NCI-H82 treated with DMSO at 0.1 percent for 48 hours (cell line): Measurements from ENCODE around the gene RAB8A.
"Not testable (repeated sequence)": the region's sequence is repeated elsewhere in the genome, so short reads cannot be mapped to it uniquely, and the experiment has no call there.

ENCODE experiments used
- DNase-seq: peaks from one replicate; lab custom pipeline; 2025; ENCODE audit not compliant: unreplicated experiment; lab: John Stamatoyannopoulos, UW

RAB8A gene

GRCh38 chr19:16167055-16167454 is 55.4 kb downstream of the RAB8A start:
- DNase-seq: no peak

DNA sequence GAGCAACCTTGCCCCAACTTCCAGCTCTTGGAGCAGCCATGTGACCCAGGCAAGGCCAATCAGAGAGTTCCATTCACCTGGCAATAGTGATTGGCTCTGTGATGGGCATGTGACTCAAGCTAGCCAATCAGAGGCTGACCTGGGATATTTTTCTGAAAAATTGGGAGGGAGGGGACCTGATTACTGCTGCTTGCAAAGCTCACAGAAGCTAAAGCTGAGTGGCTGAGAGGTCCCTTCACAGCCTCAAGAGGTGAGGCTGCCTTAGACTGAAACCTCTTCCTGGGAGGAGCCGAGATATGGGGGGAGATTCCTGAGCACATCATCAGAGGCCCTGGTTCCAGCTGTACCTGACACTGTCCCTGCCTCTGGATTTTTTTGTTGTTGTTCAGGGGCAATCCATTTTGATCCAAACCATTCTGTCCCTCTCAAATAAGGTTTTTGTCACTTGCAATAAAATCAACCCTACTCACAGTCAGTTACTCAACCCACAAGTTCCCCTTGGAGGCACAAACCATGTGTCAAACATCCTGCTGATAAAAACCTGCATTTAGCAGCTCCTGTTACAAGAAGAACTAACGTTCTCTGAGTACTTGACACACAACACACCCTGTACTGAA is 56.9 kb downstream of the RAB8A start:
- DNase-seq: no peak

GRCh38 chr19:16170134-16170533 is 58.4 kb downstream of the RAB8A start:
- DNase-seq: no peak

- DNase-seq: no peak
These were observed 64.3 kb downstream of the RAB8A start for GRCh38 chr19:16175954-16176353.

DNA sequence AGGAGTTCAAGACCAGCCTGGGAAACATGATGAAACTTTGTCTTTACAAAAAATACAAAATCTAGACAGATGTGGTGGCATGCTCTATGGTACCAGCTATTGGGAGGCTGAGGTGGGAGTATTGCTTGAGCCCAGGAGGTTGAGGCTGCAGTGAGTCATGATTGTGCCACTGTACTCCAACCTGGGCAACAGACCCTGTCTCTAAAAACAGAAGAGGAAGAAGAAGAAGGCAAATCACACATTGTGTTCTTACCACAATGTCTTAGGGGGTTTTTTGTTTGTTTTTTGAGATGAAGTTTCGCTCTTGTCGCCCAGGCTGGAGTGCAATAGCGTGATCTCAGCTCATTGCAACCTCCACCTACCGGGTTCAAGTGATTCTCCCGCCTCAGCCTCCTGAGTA is 67.2 kb downstream of the RAB8A start:
- not testable (repeated sequence) for DNase-seq

DNA sequence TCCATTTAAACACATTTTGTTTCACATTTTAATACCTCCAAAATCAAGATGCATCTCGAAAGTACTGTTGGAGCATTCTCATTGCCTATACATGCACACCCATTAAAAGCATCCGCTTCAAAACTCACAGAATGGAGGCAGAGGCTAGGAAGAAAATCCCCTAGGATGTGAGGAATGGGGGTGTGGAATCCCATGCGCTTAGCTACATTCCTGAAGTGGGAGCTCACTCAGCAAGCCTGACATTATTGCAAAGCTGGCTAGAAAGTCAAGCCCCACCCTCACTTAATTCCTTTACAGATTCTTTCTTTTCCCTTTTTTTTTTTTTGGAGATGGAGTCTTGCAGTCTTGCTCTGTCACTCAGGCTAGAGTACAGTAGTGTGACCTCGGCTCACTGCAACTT is 68.9 kb downstream of the RAB8A start:
- DNase-seq: no peak
